ENCODE data around the gene UQCR11. TPM values are rescaled to one million over a fixed set of nuclear protein-coding genes. Genes with fewer than 3 reads are reported as not detected.
A peak's percentile ranks its signal among the peaks of the same experiment; 100 is the strongest.

UQCR11 gene
- total RNA-seq (2014; rRNA removed; shearing (Covaris generic)) = 49.3 and 53.0 TPM in 2 replicates
- 669 and 684 TPM in 2 replicates for polyA plus RNA-seq (2016; fragmentation: Nextera tagmentation; extraction: Ambion mirVana)

DNA sequence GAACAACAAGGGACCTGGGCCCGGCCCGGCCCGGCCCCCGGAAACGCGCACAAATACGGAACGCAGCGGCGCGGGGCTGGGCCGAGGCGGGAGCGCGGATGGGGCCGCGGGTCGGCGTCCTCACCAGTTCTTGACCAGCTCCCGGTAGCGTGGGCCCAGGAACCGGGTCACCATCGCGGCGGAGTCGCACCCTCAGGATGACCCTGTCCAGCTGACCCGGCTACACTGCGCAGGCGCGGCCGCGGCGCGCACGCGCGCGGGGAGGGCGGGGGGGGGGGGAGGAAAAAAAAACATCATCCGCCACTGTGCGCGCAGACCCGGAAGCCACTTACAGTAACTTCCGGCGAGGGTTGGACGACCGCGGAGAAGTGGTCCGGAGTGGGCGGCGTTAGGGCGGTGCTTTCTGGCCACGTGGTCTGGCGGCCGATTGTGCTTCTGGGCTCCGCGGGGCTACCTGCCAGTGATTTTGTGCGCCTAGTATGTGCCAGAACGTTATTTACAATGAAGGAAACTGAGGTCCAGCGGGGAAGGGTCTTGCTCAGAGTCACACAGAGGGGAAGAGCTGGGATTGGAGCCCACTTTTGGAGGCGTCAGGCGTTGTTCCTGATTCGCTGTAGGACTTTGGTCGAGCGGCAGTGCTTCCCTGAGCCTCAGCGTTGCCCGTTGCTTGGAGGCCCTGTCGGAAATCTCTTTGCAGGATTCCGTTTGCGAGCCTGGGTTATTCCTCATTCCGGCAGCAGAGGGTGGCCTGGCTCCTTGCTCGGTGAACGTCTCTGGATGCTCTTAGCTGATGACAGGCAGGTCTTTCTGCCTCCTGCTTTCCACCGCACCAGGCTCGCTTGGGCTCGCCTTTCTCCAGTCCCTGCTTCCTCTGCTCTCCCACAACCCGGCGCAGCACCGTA is at the start of gene UQCR11:
UQCR11 (minus strand) TSS at position 227 of the 902 bp plus-strand sequence; CDS start at position 174, 53 bp downstream.
- peaks cover 13% of the 10 kb centered on the region for H3K4me1 ChIP-seq (ENCODE audit: insufficient read depth)
- no peaks in the 10 kb centered on the region for H4K20me1 ChIP-seq (ENCODE audit: insufficient read depth)
- peaks cover 12% of the 10 kb centered on the region for H3F3A ChIP-seq (ENCODE audit: insufficient read depth)
- H3K79me2 ChIP-seq (ENCODE audit: insufficient read depth) = peaks cover 48% of the 10 kb centered on the region
- in situ Hi-C loops (cut with MboI) = no loop called here
- H3K9me2 ChIP-seq (ENCODE audit: insufficient read depth) = no peaks in the 10 kb centered on the region
- H3K4me2 ChIP-seq (ENCODE audit: unreplicated experiment) = peak within 1 kb of the TSS; percentile 95
- no peaks in the 10 kb centered on the region for H3K27me3 ChIP-seq (replicated peaks; ENCODE audit: insufficient read depth)
- peak within 1 kb of the TSS; percentile 86 for H3K9ac ChIP-seq
- no peaks in the 10 kb centered on the region for H3K36me3 ChIP-seq (ENCODE audit: low read depth)
- H3K9me3 ChIP-seq (ENCODE audit: low read depth) = no peaks in the 10 kb centered on the region
- no peak for TF ChIP-seq EZH2 (IDR thresholded peaks at IDR 0.05; ENCODE audit: insufficient read depth, poor library complexity, severe bottlenecking)
- no peak for TF ChIP-seq EZH2phosphoT487 (IDR thresholded peaks at IDR 0.05; ENCODE audit: insufficient read depth, low read depth)
- peak within 1 kb of the TSS; percentile 95 for H2AFZ ChIP-seq
- DNase-seq = peak; percentile 98
- WGBS, 2 experiments (ENCODE audit: low coverage in 1 of 2, low lambda C conversion rate in 2 of 2, missing lambda C conversion rate in 2 of 2) = 1 to 2% methylated on average over 52 to 64 of the region's 79 CpGs
- H3K4me3 ChIP-seq = peak within 1 kb of the TSS; percentile 89
- peak within 1 kb of the TSS; percentile 89 for H3K27ac ChIP-seq

DNA sequence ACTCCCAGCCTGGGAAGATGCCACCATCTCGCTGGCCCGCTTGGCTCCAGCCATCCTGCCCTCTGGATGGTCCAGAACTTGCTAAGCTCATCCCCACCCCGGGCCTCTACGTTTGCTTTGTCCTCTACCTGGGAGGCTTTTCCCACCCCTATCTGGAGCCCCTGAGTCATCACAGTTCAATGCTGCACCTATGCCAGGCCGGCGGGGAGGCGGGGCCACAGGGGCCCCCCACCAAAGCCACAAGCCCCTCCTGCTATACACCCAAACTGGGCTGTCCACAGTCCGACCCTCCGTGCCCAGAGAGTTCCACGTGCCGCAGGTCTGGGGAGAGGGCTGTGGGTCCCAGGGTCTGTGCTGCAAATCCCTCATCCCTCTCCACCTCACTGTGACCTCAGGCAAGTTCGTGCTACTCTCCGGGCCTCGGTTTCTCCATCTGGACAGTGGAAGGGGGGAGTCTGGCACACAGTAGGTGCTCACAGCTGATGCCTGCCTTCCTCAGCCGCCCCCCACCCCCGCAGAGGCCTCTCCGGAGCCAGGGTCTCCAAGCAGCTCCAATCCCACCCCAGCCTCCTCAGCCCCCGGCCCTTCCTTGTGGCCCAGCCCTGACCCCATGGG is 49.0 kb upstream of the UQCR11 start:
- Histone ChIP-seq H3K4me3 (no peak overlapping the region), H3K27ac (no peak overlapping the region), H2AFZ (no peak overlapping the region), H3K9ac (no peak overlapping the region), H3K27me3 (replicated peaks; ENCODE audit: insufficient read depth) (no peaks in the 10 kb centered on the region), H3F3A (ENCODE audit: insufficient read depth) (no peaks in the 10 kb centered on the region), H3K4me1 (ENCODE audit: insufficient read depth) (no peaks in the 10 kb centered on the region), H3K9me2 (ENCODE audit: insufficient read depth) (no peaks in the 10 kb centered on the region), H4K20me1 (ENCODE audit: insufficient read depth) (no peaks in the 10 kb centered on the region), H3K79me2 (ENCODE audit: insufficient read depth) (peaks cover 28% of the 10 kb centered on the region), H3K4me2 (ENCODE audit: unreplicated experiment) (no peak overlapping the region), H3K36me3 (ENCODE audit: low read depth) (no peaks in the 10 kb centered on the region), H3K9me3 (ENCODE audit: low read depth) (no peaks in the 10 kb centered on the region)
- 69 to 72% methylated on average over 14 to 18 of the region's 18 CpGs for WGBS, 2 experiments (ENCODE audit: low coverage in 1 of 2, low lambda C conversion rate in 2 of 2, missing lambda C conversion rate in 2 of 2)
- no peak for DNase-seq
- TF ChIP-seq EZH2 (IDR thresholded peaks at IDR 0.05; ENCODE audit: insufficient read depth, poor library complexity, severe bottlenecking) (no peak), EZH2phosphoT487 (IDR thresholded peaks at IDR 0.05; ENCODE audit: insufficient read depth, low read depth) (no peak)
- in situ Hi-C loops (cut with MboI) = no loop called here

DNA sequence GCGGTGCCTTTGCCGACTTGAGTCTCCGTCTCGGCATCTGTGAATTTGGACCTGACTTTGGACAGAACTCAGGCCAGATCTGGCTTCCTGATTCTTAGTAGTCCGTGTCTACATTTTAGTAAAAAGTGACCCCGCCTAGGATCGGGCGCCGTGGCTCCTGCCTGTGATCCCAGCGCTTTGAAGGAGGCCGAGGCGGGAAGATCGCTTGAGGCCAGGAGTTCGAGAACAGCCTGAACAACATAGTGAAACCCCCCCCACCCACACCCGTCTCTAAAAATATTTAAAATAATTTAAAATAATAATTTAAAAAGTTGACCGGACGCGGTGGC is 48.0 kb upstream of the UQCR11 start:
- H3K9me2 ChIP-seq (ENCODE audit: insufficient read depth) = no peaks in the 10 kb centered on the region
- no peak for TF ChIP-seq EZH2 (IDR thresholded peaks at IDR 0.05; ENCODE audit: insufficient read depth, poor library complexity, severe bottlenecking)
- TF ChIP-seq EZH2phosphoT487 (IDR thresholded peaks at IDR 0.05; ENCODE audit: insufficient read depth, low read depth) = no peak
- H3K9me3 ChIP-seq (ENCODE audit: low read depth) = no peaks in the 10 kb centered on the region
- H3K4me3 ChIP-seq = peak overlapping the region; percentile 77
- in situ Hi-C loops (cut with MboI) = no loop called here
- peak overlapping the region; percentile 64 for H3K4me2 ChIP-seq (ENCODE audit: unreplicated experiment)
- H4K20me1 ChIP-seq (ENCODE audit: insufficient read depth) = no peaks in the 10 kb centered on the region
- no peaks in the 10 kb centered on the region for H3F3A ChIP-seq (ENCODE audit: insufficient read depth)
- H2AFZ ChIP-seq = peak overlapping the region; percentile 90
- no peaks in the 10 kb centered on the region for H3K36me3 ChIP-seq (ENCODE audit: low read depth)
- peaks cover 36% of the 10 kb centered on the region for H3K79me2 ChIP-seq (ENCODE audit: insufficient read depth)
- H3K27me3 ChIP-seq (replicated peaks; ENCODE audit: insufficient read depth) = no peaks in the 10 kb centered on the region
- 9 to 10% methylated on average over 18 of the region's 18 CpGs for WGBS, 2 experiments (ENCODE audit: low coverage in 1 of 2, low lambda C conversion rate in 2 of 2, missing lambda C conversion rate in 2 of 2)
- peak overlapping the region; percentile 98 for H3K9ac ChIP-seq
- no peak for DNase-seq
- H3K4me1 ChIP-seq (ENCODE audit: insufficient read depth) = no peaks in the 10 kb centered on the region
- H3K27ac ChIP-seq = peak overlapping the region; percentile 81

DNA sequence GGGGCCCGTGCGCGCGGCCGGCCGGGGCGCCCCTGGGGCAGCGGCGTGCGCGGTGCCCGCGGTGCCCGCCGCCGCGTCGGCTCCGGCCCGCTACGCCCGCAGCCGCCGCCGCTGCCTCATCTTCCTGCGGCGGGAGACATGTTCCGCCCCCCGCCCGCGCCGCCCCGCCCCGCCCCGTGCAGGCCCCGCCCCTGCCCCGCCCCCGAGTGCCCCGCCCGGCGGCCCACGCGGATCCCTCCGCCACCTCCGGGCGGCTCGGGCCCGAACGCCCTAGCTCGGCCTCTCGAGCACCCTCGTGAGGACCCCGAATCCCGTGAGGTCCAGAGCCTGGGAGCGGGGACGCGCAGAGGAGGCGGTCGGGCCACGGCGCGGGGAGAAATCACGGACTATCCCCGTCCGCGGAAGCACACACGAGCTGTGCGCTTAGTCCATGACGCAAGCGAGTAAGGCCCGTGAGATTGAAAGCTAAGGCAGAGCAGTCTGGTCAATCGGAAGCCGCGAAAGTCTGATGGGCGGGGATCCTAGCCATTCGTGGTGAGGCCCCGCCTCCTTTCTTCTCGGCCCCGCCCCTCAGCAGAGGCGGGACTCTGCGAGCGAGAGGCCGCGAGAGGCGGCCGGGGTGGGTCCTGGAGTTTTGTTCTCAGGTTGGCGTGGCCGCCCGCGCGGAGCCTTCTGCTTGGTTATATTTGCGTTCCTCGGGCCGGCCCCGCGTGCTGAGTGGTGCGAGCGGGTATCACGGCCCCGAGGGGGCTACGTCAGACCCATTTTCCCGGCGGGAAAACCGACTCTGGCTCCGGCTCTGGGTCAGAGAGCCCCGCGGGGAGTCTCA is 47.4 kb upstream of the UQCR11 start, which contains the start of gene TCF3:
TCF3 (minus strand) TSS at position 145 of the 829 bp plus-strand sequence. CDS start 2,367 bp downstream, outside the sequence.
- 1% methylated on average over 64 to 87 of the region's 107 CpGs for WGBS, 2 experiments (ENCODE audit: low coverage in 1 of 2, low lambda C conversion rate in 2 of 2, missing lambda C conversion rate in 2 of 2)

More for the DNA sequence above, 47.4 kb upstream of the UQCR11 start, which contains the start of gene TCF3:
- Histone ChIP-seq H3K27ac (peak within 1 kb of the TSS; percentile 96), H3K36me3 (ENCODE audit: low read depth) (no peaks in the 10 kb centered on the region), H3K9ac (peak within 1 kb of the TSS; percentile 98), H3K9me2 (ENCODE audit: insufficient read depth) (no peaks in the 10 kb centered on the region), H3K4me1 (ENCODE audit: insufficient read depth) (no peaks in the 10 kb centered on the region), H3K9me3 (ENCODE audit: low read depth) (no peaks in the 10 kb centered on the region), H3F3A (ENCODE audit: insufficient read depth) (no peaks in the 10 kb centered on the region), H2AFZ (peak within 1 kb of the TSS; percentile 90), H3K79me2 (ENCODE audit: insufficient read depth) (peaks cover 42% of the 10 kb centered on the region), H3K27me3 (replicated peaks; ENCODE audit: insufficient read depth) (no peaks in the 10 kb centered on the region), H4K20me1 (ENCODE audit: insufficient read depth) (no peaks in the 10 kb centered on the region), H3K4me2 (ENCODE audit: unreplicated experiment) (peak within 1 kb of the TSS; percentile 93), H3K4me3 (peak within 1 kb of the TSS; percentile 84)
- TF ChIP-seq EZH2 (IDR thresholded peaks at IDR 0.05; ENCODE audit: insufficient read depth, poor library complexity, severe bottlenecking) (no peak), EZH2phosphoT487 (IDR thresholded peaks at IDR 0.05; ENCODE audit: insufficient read depth, low read depth) (no peak)
- DNase-seq = peak; percentile 98
- in situ Hi-C loops (cut with MboI) = no loop called here
